Activated CD4-positive, alpha-beta T cell treated with anti-CD3 and anti-CD28 coated beads for 24 hours (primary cell): ENCODE measurements around the gene SERP2.

Experiments
- DNase-seq, 2 donors: peaks; one replicate each; pipeline ENCODE4 v3.0.0-alpha.2; 2020; ENCODE audit warnings: low read depth in 2 of 2

The SERP2 gene

DNA sequence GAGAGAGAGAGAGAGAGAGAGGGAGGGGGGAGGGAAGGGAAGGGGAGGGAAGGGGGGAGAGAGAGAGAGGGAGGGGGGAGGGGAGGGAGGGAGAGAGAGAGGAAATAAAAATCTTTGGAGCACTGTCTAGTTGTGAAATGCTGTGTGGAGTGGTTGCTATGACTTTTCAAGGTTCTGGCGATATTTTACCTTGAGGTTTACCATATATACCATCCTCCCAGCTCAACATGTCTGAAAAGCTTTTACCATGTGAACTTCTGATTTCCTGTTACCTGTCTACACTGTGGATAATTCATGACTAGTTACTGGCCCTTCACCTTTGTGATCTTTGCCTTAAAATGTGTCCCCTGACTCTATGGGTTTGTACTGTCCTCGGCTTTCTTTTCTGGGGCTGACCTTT, 38.2 kb downstream of the SERP2 start:
- DNase-seq, result no peak

DNA sequence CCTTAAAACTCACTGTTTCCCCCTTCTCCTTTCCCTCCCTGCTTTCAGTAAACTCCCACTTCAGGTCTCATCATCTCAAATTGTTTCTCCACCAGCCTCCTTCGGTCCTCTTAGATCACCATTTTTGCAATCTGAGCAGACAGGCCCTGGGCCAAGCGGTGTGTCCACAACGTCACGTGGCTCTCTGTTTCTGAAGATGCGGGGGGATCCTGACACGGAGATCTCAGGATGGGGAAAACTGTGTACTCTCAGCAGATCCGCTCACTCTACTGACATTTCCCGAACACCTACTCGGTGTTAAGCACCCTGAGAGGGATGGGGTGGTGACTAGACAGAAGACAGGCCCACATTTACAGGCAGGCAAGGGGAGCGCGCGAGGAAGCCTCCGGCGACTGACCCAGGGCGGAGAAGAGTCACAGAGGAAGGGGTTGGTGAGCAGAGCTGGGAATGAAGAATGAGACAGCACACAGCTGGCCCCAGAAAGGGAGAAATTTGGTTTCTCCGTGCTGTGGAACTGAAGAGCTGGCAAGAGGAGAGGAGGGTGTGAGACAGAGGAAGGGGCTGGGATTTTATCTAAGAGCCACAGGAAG, 38.8 kb downstream of the SERP2 start:
- no peak for DNase-seq

DNA sequence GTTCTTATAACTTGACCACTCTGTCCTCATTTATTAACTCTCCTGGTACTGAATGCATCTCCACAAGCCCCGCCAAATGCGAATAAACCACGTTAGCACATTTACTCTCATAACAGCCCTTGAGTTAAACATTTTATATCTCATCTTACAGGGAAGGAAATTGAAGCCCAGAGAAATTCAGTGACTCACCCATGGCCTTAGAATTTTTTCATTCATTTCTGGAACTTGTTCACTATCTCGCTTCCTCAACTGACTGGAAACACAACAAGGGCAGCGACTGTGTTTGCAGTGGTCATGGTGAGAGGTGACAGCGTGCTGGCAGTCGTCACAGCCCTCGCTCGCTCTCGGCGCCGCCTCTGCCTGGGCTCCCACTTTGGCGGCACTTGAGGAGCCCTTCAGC, 39.5 kb downstream of the SERP2 start:
- DNase-seq, result no peak

DNA sequence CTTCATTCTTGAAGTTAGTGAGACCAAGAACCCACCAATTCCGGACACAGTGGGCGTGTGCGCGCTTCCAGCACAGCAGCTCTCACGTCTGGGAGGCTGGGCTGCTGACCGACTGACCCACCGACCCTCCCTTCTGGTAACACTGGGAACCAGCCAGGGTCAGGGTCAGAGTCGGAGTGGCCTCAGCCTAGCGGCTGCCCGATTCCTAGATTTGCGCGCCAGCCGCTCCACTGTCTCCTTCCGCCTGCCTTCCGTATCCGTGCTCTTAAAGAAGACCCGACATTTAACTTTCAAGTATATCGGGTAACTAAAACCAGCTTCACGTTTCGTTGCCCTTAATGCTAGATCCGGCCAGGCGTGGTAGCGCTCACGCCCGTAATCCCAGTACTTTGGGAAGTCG, 41.1 kb downstream of the SERP2 start:
- no peak for DNase-seq

DNA sequence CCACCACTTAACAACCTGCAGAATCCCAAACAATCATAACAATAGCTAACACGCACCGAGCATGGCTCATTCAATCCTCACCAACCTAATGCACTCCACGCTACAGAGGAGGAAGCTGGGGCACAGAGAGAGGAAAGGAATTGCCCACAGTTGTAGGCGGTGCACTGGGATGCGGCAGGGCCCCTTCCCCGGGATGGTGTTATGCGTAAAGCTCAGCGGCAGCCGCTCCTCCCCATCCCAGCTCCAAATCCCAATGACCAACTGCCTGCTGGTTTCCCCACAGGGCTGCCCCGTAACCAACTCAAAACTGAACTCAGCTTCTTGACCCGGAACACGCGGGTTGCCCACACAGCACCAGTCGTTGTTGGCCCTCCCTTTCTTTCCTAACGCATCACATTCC, 42.2 kb downstream of the SERP2 start:
- DNase-seq, result no peak

DNA sequence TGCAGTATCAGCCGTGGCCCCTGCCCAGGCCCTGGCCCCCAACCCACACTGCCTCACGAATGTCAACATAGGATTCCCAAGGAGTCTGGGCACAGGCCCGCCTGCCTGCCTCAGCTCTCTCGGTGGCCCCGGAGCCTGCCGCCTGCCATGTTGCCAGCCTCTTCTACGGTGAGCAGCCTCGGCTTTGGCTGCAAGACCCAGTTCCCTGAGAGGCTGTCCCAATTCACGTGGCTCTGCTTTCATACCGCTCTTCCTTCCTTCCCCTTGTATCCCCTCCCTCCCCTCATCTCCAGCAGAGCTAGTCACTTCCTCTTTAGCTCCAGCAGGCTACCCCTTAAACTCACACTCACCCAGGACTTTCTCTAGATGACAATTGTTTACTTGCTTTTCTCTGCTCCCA, 42.7 kb downstream of the SERP2 start:
- DNase-seq, result no peak

DNA sequence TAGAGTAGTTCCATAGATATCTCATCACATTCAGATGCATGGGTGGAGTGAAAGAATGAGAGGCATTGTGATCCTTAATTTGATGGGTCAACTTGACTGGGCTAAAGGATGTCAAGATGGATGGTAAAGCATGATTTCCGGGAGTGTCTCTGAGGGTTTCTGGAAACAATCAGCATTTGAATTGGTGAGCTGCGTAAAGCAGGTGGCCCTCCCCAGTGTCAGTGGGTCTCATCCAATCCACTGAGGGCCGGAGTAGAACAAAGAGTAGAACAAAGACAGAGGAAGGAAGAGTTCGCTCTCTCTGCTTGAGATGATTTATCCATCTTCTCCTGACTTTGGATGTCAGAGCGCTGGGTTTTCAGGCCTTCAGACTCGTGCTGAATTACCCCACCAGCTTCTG, 43.1 kb downstream of the SERP2 start:
- no peak for DNase-seq

DNA sequence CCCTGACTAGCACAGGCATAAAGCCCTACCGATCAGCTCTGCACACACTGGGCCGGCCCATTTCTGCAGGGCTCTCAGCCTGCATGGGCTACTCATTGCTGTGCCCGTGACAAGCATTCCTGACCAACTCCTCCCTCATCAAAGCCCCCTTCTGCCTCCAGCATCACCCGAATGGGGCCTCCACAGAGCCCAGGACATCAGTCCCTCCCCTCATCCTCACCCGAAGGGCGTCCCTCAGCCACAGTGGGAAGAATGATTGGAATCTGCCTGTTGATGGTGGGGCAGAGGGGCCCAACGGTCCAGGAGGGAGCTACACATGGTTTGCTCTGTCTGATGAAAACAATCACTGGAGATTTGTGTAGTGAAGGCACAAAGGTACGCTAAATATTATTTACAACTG, 43.8 kb downstream of the SERP2 start:
- no peak for DNase-seq

DNA sequence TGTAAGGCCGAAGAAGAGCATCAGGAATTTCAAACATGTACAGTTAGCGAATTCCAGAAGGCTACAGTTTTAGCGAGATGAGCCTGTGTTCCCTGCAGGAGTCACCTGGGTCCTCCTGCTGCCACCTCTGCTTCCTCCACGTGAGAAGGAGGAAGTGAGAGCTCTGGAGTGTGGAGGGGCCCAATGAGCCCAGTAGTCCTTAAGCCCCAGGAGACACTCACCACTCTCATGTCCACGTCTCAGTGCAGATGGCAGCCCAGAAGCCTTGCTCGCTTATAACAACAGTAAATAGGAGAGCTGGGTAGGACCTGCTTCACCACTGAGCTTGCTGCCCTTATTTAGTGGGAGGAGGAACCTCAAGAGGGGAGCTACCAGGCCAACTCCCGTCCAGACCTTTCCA, 44.3 kb downstream of the SERP2 start:
- DNase-seq, result no peak

DNA sequence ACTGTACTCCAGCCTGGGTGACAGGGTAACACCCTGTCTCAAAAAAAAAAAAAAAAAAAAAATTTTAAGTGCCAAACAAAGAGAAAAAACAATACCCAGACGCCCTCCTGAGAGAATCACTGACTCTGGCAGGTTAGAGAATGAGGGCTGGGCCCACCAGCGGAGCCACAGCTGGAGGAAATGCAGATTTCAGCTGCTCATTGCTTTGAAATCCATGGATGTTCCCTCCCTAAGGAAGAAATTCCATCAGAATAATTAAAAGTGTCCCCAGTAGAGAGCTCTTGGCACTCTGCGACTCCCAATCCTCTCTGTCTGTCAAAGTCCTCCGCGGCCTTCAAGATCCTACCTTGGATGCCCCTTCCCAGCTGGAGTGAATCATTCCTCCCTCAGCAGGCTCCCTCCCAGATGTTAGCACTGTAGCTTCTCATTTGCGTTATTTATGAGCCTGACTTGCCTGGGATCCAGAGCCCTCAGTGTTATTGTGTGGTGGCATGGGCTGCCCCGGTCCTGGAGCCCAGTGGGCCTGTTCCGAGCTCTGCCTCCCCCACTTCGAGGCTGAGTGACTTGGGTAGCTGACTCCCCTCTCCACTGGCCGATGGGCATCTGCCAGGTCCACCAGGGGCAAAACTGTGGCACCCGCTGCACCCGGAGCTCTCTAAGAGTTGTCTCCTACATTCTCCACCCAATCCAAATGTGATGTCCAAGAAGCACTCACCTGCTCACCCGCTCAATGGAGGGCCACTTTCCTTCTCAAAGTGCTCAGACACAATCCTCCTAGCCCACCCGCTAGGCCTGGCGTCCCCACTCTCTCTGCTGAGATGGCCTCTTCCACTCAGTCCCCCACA, 47.0 kb downstream of the SERP2 start:
- no peak for DNase-seq

DNA sequence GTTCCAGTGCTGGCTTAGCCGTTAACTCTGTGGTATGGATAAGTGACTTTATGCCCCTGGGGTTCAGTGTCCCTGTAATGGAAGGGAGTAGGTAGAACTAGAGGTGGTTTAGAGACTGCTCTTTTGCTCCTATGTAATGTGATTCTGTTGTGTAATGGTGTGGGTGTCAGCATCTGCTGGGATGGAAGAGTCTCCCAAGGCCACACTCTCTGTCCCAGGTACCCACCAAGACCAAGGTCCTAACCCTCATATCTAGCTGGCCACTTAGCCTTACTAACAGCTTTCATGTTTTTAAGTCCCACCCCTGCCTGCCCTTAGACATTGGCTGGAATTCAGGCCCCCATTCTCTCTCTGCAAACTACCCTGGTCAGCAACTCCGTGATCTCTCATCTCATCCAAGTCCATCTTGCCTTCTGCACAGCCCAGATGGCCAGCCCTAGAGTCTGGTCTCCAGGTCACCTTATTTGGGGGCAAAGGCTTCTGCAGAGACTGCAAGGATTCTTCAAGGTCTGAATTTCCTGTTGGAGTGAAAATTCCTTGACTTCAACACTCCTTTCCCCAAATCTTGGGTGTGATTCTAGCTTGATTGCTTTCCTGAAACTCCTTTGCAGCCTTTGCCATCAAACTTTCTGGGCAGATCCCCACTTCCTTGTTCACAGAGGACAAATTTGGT, 48.4 kb downstream of the SERP2 start:
- DNase-seq, result no peak

DNA sequence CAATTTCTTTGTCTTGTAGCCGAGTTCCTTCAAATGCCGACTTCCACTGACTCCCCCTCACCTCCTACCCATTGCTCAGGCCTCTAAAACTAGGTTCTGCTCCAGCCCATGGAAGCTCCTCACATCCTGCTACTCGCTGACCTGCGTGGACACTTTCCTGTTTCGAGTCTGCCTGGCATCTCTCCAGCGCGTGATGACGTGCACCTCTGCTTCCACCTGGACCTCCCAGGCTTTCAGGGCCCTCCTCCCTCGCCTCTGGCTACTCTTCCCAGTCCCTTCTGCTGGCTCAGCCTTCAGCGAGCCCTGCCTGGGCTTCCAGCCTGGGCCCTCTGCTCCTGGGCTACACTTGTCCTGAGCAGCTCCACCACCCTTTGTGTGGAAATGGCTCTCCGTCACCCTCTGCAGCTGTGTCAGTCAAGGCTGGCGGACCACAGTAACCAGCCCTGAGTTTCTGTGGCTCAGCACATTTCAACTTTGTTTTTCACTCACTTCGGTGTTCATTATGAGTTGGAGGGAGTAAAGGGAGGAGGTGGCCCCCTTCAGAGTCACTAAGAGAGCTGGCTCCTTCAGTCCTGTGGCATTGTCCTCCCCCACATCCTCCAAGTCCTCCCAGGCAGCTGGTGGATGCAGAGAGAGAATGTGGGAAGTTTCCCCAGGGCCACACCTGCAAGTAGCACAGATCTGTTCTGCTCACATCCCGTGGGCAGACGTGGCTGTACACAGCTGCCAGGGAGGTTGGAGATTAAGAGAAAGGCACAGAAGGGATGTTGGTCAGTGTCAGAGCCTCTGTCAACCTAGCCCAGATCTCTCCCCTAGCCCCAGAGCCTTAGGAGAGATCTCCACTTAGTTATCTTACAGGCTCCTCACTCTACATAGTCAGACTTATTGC, 49.4 kb downstream of the SERP2 start:
- no peak for DNase-seq

DNA sequence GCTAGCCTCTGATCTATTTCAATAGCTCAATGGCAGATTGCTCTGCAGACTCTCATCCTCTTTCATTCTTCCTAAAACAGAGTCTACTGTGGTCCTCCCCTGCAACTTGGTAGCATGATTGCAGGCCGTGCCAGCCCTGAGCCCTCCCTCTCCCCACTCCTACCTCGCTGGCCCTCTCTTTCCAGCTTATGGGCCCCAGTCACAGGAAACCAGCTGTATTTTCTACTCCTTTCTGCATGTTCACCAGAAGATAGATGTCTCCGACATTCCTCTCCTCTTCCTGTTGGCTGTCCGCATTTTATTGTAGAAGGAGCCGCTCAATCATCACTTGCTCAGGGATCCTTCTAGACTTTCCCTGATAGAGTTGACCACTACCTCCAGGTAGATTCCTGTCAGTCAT, 50.2 kb downstream of the SERP2 start:
- no peak for DNase-seq

DNA sequence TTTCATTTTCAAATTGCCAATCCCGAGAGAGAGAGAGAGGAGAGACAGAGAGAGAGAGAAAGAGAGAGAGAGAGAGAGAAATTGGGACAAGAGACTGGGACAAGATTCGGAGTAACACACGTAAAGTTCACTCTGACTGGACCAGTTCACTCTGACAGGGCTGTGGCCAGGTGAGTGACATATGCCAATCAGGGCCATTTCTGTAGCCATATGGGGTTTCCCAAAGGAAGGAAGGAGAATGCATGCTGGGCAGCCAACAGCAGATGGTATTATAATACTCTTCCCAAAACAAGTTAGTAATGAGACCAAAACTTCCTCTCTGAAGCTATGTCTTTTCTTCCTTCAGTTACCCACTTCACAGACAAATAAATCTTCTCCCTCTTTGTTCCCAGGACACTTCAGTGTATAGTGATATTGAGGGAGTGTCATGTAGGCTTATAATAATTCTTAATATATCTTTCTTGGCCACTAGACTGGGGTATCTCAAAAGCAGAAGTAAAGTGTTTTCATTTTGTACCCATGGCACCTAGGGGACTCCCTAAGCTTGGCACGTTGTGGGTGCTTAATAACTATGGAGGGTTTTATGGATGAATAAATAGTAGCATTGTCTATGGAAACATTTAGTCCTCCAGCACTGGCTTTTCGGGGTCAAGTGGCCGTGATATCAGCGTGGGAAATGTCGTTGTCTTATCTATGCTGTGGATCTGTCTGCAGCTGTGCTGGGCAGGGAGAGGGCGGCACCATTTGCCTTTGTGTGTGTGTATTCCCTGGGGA, 51.6 kb downstream of the SERP2 start:
- no peak for DNase-seq

DNA sequence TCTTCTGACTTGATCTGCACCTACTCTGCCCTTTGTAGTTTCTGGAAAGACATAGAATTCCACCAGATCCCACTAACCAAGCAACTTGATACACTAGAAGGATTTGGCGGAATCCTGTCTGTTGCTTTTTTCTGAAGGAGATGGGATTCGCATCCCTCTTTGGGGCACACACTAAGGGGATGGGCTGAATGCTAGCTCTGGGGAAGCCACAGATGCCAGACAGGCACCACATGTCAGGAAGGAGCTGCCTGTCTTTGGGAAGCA, 52.1 kb downstream of the SERP2 start:
- no peak for DNase-seq

DNA sequence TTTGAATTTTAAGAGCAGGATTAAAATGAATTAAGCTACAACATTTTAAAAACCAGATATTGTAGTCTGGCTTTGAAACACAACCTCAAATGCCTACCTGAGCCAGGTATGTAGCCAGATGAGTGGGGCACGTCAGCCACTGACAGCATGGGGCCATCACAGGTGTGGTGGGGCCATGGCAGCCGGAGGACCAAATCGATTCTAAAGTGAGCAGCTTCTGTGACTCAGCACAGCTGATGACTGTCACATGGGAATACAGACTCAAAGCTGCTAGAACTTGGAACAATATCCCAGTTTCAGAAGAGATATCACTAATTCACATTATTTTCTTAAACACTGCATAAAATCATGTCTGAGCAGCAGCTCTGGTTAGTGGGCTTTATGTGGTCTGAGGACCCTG, 52.8 kb downstream of the SERP2 start:
- no peak for DNase-seq

DNA sequence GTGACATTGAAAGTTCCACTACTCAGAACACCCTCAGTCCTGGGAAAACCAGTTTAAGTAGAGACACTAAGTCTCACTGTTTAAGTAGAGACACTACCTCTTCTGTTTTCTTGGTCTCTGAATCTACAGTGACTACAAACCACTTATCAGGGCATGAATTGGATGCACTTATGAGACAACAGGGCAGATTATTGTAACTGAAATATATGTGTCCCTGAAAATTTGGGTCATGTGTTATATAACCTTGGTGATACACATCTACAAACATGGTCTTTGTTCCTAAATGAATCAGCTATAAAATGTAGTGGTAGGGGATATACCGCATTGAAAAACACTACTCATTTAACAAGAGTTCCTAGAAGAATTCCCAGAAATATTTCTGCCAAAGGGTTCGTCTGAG, 55.7 kb downstream of the SERP2 start:
- DNase-seq, result no peak

DNA sequence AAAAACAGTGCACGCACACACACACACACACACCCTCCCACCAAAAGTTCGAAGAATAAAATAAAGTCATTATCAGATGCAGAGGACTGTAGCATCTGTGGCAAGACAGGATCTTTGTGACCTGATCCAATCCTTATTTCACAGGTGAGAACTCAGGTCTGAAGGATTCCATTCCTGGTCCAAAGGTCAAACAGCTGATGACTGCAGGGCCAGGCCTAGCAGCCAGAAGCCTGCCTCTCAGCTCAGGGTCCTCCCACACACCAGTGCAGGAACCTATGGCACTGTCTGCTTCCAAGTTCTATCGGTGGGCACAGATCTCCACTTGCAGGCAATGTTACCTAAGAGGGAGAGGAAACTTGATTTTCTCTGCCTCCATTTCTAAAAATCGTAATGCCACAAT, 57.5 kb downstream of the SERP2 start:
- DNase-seq, result no peak

DNA sequence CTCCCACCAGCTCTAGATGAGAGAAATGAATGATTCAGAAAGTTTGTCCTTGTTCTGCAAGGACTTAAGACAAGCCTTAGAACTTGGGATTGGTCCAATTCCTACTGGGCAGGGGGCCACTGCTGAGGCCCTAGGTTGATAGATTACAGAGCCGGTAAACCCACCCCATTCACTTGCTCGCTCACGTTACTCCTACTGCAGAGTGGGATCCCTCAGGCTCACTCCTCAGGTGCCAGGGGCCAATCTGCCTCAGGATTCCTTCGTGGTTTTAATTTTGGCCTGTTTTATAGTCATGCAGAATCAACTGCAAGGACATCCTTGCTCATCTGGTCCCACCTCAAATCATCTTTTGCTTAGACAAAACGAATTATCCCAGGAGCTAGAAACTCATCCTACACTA, 59.0 kb downstream of the SERP2 start:
- no peak for DNase-seq

DNA sequence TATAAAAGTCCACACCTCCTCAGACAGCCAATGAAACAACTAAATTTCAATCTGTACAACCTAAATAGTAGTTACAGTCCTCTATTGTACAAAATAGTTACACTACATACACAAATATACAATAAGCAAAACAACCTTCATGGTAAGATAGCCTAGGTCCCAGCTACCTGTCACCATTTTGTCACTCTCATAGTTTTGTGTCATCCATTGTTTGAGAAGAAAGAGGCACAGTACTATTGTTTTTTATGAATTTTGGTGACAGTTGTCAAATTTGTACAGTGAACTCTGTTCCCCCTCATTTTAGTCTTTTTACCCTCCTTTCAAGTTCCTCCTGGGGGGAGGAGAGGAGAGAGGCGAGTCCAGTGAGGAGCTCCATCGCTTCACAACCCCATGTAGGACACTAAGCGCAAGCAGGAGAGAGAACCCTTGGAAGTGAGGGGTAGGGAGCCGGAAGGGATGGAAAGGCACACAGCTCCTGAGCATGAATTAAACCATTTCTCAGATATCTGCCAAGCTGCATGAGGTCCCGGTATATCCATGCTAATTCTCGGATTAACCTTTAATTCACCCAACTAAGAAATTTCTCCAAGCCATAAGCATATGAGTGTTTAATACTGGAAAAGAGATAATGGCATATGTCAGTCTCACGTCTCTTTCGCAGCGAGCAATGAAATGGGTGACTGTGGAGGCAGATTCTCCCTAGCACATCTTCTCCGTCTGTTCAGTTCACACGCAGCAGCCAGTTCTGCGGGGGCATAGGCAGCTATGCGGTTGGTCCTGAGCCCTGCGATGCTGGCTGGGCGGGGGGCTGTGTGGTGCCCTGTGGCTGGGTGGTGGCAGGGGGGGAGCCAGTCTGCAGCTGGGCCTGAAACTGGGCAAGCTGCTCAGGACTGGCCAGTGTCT, 60.5 kb downstream of the SERP2 start:
- no peak for DNase-seq

DNA sequence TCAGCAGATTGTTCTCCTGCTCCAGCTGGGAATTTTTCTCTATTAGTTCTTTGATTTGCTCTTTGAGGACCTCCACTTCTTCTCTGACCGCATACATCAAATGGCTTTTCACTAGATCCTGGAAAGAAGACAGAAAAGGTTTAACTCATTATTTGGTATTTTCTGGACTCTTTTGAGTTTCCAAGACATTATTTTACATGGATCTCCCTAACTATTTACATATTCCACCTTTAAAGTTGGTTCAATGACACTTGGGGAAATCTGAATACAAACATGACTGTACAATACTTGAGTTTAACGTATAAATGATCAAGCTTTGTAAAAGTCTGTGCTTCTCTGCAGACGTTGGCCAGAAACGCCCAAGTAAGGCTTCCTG, 61.1 kb downstream of the SERP2 start:
- no peak for DNase-seq
